Stimulated activated CD8-positive, alpha-beta memory T cell treated with anti-CD3 and anti-CD28 coated beads, Interleukin-12 subunit alpha, Interleukin-12 subunit beta, amount 100 ng/mL, for 1 hour (primary cell): Measurements from ENCODE around the gene KIF25.

Experiments
- DNase-seq: peaks from one replicate; pipeline ENCODE4 v3.0.0-alpha.2; 2020; ENCODE audit warnings: low read depth

The KIF25 gene, protein sequence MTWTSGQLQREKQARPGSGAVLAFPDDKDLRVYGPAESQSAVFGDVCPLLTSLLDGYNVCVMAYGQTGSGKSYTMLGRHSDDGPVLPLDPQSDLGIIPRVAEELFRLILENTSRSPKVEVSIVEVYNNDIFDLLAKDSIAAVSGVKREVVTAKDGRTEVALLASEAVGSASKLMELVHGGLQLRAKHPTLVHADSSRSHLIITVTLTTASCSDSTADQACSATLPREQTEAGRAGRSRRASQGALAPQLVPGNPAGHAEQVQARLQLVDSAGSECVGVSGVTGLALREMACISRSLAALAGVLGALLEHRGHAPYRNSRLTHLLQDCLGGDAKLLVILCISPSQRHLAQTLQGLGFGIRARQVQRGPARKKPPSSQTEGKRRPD

DNA sequence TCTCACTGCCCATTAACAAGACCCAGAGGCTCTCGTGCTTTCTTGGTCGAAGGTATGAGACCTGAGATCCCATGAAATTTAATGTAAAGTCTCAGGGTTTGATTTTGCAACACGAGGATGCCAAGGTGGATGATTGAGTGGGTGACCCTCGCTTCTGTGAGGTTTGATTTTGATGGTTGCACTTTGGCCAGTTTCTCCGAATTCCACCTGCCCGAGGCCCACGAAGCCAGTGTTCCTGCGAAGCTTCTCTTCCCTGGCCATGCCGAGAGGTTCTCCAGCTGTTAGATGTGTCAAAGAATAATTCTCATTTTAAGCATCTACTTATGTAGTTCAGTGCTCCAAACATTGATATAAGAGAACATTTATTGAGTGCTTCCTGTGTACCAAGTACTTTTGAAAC lies at the start of gene KIF25:
Gene KIF25, plus strand, starts transcription at position 30 of the 400 bp plus-strand sequence. CDS start 31,915 bp downstream, outside the sequence.
- DNase-seq = no peak

DNA sequence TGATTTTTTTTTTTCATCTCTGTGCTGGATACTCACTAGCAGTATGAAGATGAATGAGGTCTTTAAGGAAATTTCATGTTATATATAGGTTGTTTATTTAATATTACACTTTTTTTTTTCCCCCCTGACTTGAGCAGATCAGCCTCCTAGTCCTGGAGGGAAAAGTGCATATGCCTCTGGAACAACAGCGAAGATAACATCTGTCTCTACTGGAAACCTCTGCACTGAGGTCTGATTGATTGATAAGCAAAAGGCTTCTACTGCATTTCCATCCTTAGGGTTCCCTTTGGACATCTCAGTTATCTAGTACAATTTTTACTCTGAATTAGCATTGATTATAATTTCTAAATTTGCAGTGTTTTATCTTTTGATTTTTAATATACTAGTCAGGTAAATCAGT lies 49.8 kb upstream of the KIF25 start:
- DNase-seq = no peak

DNA sequence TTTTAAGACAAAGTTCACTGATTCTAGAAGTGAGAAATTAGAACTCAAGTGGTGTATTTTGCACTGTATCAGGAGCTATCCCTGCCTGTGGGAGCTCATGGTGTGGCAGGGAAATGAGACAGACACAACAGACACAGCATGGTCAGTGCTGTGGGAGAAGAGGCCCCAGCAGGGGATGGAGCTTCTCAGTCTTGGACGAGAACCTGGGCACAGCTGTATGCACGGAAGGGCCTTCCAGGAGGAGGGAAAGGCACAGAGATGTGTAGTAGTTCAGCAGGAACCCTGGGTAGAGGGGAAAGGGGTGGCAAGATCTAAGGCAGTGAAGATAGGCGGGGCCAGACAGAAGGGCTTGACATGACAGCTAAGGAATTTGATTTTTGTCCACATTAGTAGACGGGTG lies 48.8 kb upstream of the KIF25 start:
- DNase-seq = no peak

DNA sequence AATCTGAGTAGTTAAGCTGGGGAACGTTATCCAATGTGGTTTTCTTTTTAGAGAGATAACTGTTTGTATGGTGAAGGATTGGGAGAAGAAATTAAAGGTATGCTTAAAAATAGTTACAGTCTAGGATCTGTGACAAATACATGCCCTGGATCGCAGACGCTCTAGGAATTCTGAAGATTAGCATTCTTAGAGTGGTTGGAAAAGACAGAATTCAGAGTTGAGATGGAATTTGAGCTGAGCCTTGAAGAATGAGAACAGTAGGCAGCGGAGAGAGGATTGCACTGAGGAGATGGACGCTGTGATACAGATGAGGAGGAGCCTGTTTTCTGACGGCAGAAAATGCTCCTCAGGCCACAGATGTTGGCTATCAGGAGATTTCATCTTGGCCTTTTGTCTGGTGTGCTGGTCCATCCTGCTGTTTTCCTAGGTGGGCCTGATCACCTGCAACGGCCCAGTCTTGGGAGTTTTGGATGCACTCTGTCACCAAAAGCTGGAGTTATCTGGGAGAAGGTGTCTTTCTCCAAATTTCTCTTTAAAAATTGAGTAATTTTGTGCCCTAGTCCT lies 48.3 kb upstream of the KIF25 start:
- DNase-seq = no peak

GRCh38 chr6:167951781-167952511 lies 45.5 kb upstream of the KIF25 start:
- no peak for DNase-seq

DNA sequence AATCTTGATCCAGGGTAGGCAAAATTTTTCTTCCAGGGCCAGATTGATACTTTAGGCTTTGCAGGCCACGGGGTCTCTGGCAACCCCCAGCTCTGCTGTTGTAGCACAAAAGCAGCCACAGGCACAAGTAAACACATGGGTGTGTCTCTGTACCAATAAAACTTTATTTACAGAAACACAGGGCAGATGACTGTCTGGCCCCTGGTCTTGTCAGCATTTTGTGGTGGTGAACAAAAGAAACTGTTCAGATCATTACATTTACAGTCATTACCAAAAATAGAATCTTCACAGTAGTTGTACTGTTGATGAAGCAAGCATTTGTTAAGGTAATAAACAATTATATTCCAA lies 45.0 kb upstream of the KIF25 start:
- DNase-seq = no peak

GRCh38 chr6:167953551-167953950 lies 43.9 kb upstream of the KIF25 start:
- no peak for DNase-seq

DNA sequence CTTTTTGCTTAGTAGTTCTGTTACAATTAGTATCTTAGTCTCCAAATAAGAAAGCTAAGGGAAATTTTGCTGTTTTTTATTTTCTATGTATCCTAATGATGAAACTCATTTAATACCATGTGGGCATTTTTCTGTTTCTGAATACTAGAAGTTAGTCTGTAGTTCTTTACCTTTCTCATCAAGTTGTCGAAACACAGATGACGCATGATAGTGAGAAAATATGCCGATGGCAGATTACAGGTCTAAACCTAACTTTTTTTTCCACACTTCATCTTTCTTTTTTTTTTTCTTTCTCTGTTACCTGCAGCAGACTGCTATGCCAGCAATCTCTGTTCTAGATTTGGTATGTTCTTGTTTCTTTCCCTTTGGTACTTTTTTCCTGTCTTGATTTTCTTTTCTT lies 43.3 kb upstream of the KIF25 start:
- DNase-seq = no peak

DNA sequence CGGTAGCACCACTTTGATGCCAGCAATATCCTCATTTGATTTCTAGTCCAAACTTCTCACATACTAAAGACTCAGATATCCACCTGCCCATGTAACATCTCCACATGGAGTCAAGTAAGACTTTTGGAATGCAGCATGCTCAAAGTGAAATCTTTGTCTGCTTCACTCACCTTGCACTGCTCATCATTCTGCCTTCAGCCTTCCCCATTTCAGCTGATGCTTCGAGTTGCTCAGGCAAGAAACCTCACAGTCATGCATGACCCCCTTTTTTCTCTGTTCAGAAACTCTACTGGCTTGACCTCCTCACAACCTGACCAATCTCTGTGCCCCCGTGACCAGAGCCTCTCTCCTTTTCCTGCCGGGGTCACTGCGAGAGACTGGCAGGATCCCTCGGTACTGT lies 41.0 kb upstream of the KIF25 start:
- no peak for DNase-seq

DNA sequence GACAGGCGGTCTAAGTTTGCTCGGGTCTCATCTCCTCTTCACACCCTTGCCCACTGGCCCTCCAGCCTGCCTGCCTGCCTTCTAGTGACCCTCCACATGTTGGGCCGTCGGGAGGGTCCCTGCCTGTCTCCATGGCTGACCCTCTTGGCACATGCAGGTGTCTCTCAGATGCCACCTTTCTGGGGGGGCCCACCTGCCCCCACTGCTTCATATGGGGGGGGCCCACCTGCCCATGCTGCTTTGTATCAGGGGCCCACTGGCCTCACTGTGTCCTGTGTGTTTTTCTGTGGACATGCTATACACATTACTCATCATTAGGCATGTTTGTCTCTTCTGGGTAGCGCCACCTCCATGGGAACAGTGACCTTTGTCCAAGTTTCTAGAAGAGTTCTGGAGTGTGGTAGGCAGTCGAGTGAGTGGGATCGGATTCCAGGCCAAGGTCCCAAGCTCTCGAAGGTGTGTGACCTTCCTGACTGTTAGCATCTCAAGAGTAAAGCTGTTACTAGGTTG lies 40.4 kb upstream of the KIF25 start:
- no peak for DNase-seq

GRCh38 chr6:167957626-167958025 lies 39.8 kb upstream of the KIF25 start:
- DNase-seq = no peak

DNA sequence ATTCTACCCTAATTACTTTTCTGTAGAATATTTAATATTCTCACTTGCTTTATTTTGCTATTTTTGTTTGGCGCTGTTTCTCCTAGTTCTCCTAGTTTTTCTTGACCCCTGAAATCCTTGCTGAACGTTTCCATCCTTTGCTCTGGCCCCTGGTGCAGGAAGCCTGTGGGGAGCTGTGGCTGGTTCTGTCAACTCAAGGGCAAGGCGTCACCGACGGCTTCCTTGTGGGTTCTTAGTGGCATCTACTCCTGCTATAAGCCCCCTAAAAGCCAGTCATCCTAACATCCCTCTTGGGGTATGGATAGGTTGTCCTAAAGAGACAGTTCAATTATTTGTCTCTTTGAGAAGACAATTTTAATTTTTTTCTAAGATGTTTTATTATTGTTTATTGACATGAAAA lies 36.9 kb upstream of the KIF25 start:
- DNase-seq = no peak

GRCh38 chr6:167962711-167963110 lies 34.8 kb upstream of the KIF25 start:
- no peak for DNase-seq

- no peak for DNase-seq
Measured at GRCh38 chr6:167963589-167964057, 33.8 kb upstream of the KIF25 start.

DNA sequence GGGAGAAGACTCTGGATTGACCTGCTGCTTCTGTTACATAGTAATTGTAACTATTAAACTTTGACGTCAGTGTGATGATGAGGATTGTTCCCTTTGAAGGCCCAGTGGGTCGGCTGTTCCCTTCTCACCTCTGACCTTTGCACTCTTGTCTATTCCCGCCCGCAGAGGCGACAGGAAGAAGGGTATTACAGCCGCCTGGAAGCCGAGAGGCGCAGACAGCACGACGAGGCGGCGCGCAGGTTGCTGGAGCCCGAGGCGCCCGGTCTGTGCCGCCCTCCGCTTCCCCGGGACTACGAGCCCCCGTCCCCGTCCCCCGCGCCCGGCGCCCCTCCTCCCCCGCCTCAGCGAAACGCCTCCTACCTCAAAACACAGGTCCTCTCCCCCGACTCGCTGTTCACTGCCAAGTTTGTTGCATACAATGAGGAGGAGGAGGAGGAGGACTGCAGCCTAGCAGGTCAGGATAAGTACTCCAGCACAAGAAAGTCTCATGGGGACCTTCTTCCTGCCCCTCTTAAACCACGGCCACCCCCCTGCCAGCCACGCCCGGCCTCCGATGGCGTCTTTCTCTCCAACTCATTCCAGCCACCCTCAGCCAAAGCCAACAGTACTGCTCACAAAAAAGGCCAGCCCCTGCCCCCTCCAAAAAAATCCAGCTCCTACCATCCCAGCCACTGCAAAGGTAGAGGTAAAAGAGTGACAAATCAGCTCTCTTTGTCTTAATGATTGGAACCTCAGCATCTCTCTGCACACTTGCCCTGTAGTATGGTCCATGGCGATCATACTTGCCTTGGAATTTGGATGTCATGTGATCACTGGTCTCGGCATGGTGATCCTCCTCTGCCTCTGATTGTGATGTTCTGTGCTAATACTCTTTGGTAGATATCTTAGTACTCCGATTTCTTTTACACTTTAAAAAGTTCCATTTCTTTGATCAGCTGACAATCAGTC lies 31.6 kb upstream of the KIF25 start:
- DNase-seq = no peak

- no peak for DNase-seq
Measured at GRCh38 chr6:167966540-167966905, 30.9 kb upstream of the KIF25 start.

DNA sequence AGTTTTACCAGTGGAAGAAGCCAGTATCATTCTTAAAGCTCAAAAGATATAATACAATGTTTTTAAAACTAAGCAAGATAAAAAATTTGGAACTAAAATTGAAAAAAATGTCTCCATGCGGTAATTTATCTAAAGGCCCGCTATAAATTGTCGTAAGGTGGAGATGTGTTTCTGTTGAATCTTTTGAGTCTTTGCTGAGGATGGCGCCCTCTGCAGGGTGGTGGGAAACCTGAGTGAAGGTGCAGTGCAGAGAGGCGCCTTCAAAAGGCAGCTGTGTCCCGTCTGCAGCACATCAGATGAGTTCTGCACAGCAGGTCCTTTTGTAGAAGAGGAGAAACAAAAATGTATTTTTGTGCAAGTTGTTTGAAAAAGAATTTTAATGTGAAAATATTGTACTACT lies 29.4 kb upstream of the KIF25 start:
- no peak for DNase-seq

- DNase-seq = no peak
Measured at GRCh38 chr6:167970230-167970629, 27.2 kb upstream of the KIF25 start.

DNA sequence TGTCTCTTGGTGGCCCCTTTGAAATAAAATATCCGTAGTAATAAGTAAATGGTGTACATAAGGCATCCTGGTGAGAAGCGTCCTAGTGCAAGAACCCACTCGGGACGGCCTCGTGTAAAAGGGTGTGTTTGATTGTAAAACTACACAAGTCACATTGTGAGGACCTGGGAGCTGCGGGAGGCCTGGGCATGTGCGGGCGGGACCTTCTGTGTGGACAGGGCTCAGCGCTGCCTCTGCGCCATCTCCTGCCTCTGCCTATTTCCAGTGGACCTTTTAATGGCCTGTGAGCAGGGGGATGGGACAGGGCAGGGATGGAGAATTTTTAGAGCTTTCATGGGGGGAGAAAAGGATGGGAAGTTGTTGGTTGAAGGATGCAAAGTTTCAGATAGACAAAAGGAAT lies 25.3 kb upstream of the KIF25 start:
- no peak for DNase-seq

DNA sequence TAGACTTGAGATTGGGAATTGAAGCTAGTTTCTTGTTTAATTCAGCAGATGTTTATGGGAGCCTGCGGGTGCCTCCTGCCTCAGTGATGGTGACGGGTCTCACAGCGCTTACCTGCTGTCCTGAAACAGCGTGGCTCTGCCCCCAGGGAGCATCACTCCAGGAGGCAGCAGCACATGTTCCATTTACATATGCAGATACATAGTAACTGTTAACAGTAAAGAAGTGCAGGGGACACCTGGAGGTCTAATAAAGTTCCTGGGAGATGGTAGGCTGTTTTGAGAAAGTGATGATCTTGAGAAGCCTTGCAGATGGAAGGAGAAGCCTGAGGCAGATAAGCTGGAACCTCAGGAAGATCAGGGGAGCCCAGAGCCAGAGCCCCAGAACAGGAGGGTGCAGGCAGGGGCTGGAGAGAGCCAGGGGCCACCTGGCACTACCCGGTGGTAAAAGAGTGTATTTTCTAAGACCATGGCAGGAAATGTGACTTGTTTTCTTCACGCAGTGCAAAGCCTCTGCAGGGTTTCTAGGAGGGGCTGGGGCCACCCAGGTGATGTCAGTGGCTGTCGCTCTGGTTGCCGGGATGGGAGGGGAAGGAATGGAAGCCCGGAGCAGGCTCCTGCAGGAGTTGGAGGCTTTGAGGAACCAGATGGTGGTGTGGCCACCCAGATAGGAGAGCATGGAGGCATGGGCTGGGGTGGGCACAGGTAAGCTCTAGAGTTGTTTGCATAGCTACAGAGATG lies 24.2 kb upstream of the KIF25 start:
- DNase-seq = no peak

GRCh38 chr6:167974640-167975344 lies 22.7 kb upstream of the KIF25 start:
- no peak for DNase-seq
